ENCODE results near the gene CRYGD.
"Not testable (repeated sequence)": the region's sequence is repeated elsewhere in the genome, so short reads cannot be mapped to it uniquely, and the experiment has no call there.

CRYGD gene

DNA sequence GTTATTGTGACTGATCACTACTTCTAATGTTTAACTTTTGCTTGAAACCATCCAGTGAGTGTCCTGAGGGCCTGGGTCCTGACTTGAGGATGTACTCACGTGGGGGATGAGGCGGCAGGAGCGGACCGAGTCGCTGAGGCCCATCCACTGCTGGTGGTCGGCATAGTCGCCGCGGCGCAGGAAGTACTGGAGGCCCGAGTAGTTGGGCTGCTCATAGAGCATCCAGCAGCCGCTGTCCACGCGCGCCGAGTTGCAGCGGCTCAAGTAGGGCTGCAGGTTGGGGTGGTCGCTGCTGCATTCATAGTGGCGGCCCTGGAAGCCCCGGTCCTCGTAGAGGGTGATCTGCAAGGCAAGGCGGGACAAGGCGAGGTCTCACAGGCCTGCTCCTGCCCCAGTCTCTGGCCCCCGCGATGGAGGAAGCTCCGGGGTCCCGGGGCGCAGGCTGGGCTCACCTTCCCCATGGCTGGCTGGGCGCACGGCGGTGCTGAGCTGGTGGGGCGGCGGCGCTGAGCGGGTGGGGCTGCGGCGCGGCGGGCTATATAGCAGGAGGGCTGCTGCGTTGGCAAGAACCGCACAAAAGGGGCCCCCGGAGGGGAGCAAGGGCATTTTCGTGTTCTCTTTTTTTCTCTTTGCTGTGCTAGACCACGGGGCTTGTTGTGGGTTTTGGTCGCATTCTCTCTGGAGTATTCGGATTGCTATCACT lies at the start of gene CRYGD:
Gene CRYGD (minus strand): TSS at position 512 of the 703 bp plus-strand sequence. CDS start 51 bp downstream, at position 461.
- H3K4me1 ChIP-seq (ENCODE audit: control insufficient read depth, insufficient read depth, low read length); H3K27ac ChIP-seq (ENCODE audit: low read length); H3K36me3 ChIP-seq (ENCODE audit: control insufficient read depth, insufficient read depth, low read length); H3K9me3 ChIP-seq (ENCODE audit: control insufficient read depth, insufficient read depth, low read length); DNase-seq (ENCODE audit: low read depth, low spot score); H3K27me3 ChIP-seq (ENCODE audit: control insufficient read depth, insufficient read depth, low read length): not testable (repeated sequence)
- H3K4me3 ChIP-seq (ENCODE audit: low read length) = peak within 1 kb of the TSS; percentile 17; the same call in 1 of the 2 replicates
- WGBS (ENCODE audit: insufficient coverage, insufficient read length) = no CpG with 5 or more reads among the region's 46 CpGs

DNA sequence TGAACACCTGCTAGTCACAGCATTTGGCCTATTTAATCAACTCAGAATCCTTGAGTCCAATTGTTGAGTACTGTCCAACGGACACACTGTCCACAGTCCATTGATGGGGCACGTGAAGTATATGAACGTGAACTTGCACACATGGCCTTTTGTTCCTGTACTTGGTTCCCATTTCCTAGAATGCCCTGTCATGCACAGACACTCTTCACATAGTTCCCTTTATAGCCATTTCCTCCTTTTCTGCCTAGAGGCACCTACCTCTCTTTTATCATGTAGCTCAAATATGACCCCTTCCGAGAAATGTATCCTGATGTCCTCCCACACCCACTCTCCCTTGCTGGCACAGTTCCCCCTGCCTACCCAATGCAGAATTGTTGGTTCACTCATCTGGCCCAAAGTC lies 47.8 kb upstream of the CRYGD start:
- Histone ChIP-seq H3K27ac (ENCODE audit: low read length) (no peak overlapping the region), H3K27me3 (ENCODE audit: control insufficient read depth, insufficient read depth, low read length) (no peaks in the 10 kb centered on the region), H3K4me1 (ENCODE audit: control insufficient read depth, insufficient read depth, low read length) (peaks cover 2% of the 10 kb centered on the region; the same call in 1 of the 2 replicates), H3K9me3 (ENCODE audit: control insufficient read depth, insufficient read depth, low read length) (no peaks in the 10 kb centered on the region), H3K36me3 (ENCODE audit: control insufficient read depth, insufficient read depth, low read length) (no peaks in the 10 kb centered on the region), H3K4me3 (ENCODE audit: low read length) (no peak overlapping the region)
- DNase-seq (ENCODE audit: low read depth, low spot score) = no peak
- WGBS (ENCODE audit: insufficient coverage, insufficient read length) = no CpG with 5 or more reads among the region's 4 CpGs

DNA sequence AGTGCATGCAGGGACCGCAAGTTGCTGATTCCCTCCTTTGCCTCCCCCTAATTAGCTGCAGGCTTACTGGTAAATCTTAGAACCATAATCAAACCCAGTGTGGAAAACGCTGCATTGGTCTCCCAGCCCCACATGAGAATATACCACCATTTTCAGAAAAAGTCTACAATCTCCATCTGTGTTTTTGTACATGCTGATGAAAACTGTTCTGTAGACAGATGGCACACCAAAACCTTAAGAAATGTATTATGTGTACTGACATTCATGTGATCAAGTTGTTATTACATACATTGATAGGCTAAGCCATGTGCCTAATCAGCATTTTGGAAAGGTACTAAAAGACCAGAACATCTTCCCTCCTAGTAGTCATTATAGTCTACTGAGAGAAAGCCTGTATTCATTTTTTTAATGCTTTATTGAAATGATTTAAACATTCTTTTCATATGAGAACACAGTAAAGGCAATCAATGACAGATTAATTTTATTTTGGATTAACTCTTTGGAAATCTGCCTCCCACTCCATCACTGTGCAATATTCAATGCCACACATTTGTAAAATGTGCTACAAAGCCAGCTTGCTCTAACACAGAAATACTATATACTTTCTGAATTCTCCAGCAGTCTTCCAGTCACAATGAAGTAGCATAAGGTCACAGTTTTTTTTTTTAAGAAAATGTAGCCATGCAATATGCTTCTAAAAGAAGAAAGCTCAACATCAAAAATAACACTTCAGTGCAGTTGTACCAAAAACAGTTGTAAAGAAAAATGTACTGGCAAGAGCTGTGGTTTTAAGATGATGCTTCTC lies 40.8 kb upstream of the CRYGD start:
- Histone ChIP-seq H3K4me3 (ENCODE audit: low read length) (no peak overlapping the region), H3K4me1 (ENCODE audit: control insufficient read depth, insufficient read depth, low read length) (no peaks in the 10 kb centered on the region), H3K9me3 (ENCODE audit: control insufficient read depth, insufficient read depth, low read length) (no peaks in the 10 kb centered on the region), H3K36me3 (ENCODE audit: control insufficient read depth, insufficient read depth, low read length) (no peaks in the 10 kb centered on the region), H3K27me3 (ENCODE audit: control insufficient read depth, insufficient read depth, low read length) (no peaks in the 10 kb centered on the region), H3K27ac (ENCODE audit: low read length) (no peak overlapping the region)
- no peak for DNase-seq (ENCODE audit: low read depth, low spot score)
- no CpG with 5 or more reads among the region's 2 CpGs for WGBS (ENCODE audit: insufficient coverage, insufficient read length)

DNA sequence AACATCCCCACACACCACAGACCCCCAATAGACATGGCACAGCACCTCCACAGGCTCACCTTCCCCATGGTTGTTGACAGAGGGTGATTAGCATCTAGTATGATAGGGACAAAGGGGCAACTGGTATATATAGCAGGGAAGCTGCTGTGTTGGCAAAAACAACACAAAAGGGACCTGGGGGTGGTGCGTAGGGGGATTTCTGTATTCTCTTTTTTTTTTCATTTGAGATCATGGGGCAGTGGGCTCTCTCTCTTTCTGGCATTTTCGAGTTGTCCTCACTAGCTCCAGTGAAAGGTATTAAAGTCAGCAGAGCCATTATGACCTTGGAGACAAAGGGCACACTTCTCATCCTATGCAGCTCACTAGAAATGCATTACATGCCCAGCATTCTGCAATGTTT lies 39.2 kb upstream of the CRYGD start, which contains the start of gene CRYGA:
Gene CRYGA (minus strand): TSS at position 101 of the 400 bp plus-strand sequence. CDS start 33 bp downstream, at position 68.
- Histone ChIP-seq H3K36me3 (ENCODE audit: control insufficient read depth, insufficient read depth, low read length) (no peaks in the 10 kb centered on the region), H3K9me3 (ENCODE audit: control insufficient read depth, insufficient read depth, low read length) (no peaks in the 10 kb centered on the region), H3K4me1 (ENCODE audit: control insufficient read depth, insufficient read depth, low read length) (no peaks in the 10 kb centered on the region), H3K27me3 (ENCODE audit: control insufficient read depth, insufficient read depth, low read length) (no peaks in the 10 kb centered on the region), H3K4me3 (ENCODE audit: low read length) (no peak within 1 kb of the TSS), H3K27ac (ENCODE audit: low read length) (no peak within 1 kb of the TSS)
- WGBS (ENCODE audit: insufficient coverage, insufficient read length) = no CpG with 5 or more reads among the region's 2 CpGs
- no peak for DNase-seq (ENCODE audit: low read depth, low spot score)

DNA sequence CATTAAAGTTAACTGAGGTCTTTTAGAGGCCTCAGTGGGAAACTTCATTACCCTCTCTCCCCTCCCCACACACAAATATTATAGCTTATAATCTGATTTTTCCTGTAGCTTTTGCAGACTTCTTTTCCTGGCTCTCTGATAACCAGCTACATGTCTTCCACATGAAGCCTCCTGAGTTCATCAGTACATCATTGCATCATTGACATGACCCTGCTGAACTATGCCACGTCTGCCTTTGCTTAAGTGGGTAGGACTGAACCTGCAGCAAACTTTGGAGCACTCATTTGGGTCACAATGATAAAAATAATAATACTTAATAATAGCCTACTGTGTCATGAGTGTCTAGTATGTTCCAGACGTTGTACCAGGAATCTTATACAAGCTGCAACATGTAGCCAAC lies 32.1 kb upstream of the CRYGD start:
- no peaks in the 10 kb centered on the region for H3K27me3 ChIP-seq (ENCODE audit: control insufficient read depth, insufficient read depth, low read length)
- no peaks in the 10 kb centered on the region for H3K4me1 ChIP-seq (ENCODE audit: control insufficient read depth, insufficient read depth, low read length)
- H3K9me3 ChIP-seq (ENCODE audit: control insufficient read depth, insufficient read depth, low read length) = no peaks in the 10 kb centered on the region
- no CpG with 5 or more reads among the region's 2 CpGs for WGBS (ENCODE audit: insufficient coverage, insufficient read length)
- DNase-seq (ENCODE audit: low read depth, low spot score) = no peak
- no peak overlapping the region for H3K4me3 ChIP-seq (ENCODE audit: low read length)
- H3K36me3 ChIP-seq (ENCODE audit: control insufficient read depth, insufficient read depth, low read length) = no peaks in the 10 kb centered on the region
- H3K27ac ChIP-seq (ENCODE audit: low read length) = no peak overlapping the region

DNA sequence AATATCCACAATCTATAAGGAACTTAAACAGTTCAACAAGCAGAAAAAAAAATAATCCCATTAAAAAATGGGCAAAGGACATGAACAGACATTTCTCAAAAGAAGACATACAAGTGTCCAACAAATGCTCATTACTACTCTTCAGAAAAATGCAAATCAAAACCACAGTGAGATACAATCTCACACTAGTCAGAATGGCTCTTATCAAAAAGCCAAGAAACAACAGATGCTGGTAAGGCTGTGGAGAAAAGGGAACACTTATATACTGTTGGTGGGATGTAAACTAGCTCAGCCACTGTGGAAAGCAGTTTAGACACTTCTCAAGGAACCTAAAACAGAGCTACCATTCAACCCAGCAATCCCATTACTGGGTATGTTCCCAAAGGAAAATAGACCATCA lies 28.8 kb upstream of the CRYGD start:
- Histone ChIP-seq H3K36me3 (ENCODE audit: control insufficient read depth, insufficient read depth, low read length) (no peaks in the 10 kb centered on the region), H3K27ac (ENCODE audit: low read length) (no peak overlapping the region), H3K4me1 (ENCODE audit: control insufficient read depth, insufficient read depth, low read length) (no peaks in the 10 kb centered on the region), H3K9me3 (ENCODE audit: control insufficient read depth, insufficient read depth, low read length) (no peaks in the 10 kb centered on the region), H3K27me3 (ENCODE audit: control insufficient read depth, insufficient read depth, low read length) (no peaks in the 10 kb centered on the region), H3K4me3 (ENCODE audit: low read length) (no peak overlapping the region)
- no peak for DNase-seq (ENCODE audit: low read depth, low spot score)

DNA sequence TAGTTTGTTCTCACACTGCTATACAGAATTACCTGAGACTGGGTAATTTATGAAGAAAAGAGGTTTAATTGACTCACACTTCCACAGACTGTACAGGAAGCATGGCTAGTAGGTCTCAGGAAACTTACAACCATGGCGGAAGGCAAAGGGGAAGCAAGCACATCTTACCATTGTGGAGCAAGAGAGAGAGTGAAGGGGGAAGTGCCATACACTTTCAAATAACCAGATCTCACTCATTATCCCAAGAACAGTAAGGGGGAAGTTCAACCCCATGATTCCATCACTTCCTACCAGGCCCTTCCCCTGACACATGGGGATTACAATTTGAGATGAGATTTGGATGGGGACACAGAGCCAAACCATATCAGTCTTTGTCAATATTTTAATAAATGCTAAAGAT lies 26.6 kb upstream of the CRYGD start:
- H3K27me3 ChIP-seq (ENCODE audit: control insufficient read depth, insufficient read depth, low read length) = no peaks in the 10 kb centered on the region
- 0 out of 2 replicates have a peak, but pooled peaks cover 1% of the 10 kb centered on the region for H3K4me1 ChIP-seq (ENCODE audit: control insufficient read depth, insufficient read depth, low read length)
- H3K36me3 ChIP-seq (ENCODE audit: control insufficient read depth, insufficient read depth, low read length) = no peaks in the 10 kb centered on the region
- H3K27ac ChIP-seq (ENCODE audit: low read length) = no peak overlapping the region
- no peak for DNase-seq (ENCODE audit: low read depth, low spot score)
- H3K4me3 ChIP-seq (ENCODE audit: low read length) = no peak overlapping the region
- no peaks in the 10 kb centered on the region for H3K9me3 ChIP-seq (ENCODE audit: control insufficient read depth, insufficient read depth, low read length)
- no CpG with 5 or more reads among the region's 1 CpG for WGBS (ENCODE audit: insufficient coverage, insufficient read length)

DNA sequence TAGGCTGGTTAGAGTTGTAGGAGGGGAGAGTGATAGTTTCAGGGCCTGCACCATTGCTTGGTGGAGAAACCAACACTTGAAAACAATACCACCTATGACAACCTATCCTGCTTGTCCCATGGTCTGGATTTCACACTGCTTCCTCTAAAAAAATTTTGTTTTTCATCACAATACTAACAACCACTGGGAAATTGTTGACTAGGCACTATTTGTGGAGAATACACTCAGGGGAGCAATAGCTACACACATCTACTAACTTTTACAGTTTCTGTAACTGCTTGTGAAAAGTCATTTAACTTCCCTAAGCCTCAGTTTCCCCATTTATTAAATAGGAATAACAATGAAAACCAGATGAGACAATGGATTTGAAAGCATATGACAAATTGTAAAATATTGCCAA lies 25.8 kb upstream of the CRYGD start:
- Histone ChIP-seq H3K27me3 (ENCODE audit: control insufficient read depth, insufficient read depth, low read length) (no peaks in the 10 kb centered on the region), H3K27ac (ENCODE audit: low read length) (no peak overlapping the region), H3K36me3 (ENCODE audit: control insufficient read depth, insufficient read depth, low read length) (no peaks in the 10 kb centered on the region), H3K9me3 (ENCODE audit: control insufficient read depth, insufficient read depth, low read length) (no peaks in the 10 kb centered on the region), H3K4me3 (ENCODE audit: low read length) (no peak overlapping the region), H3K4me1 (ENCODE audit: control insufficient read depth, insufficient read depth, low read length) (0 out of 2 replicates have a peak, but pooled peaks cover 1% of the 10 kb centered on the region)
- no peak for DNase-seq (ENCODE audit: low read depth, low spot score)

DNA sequence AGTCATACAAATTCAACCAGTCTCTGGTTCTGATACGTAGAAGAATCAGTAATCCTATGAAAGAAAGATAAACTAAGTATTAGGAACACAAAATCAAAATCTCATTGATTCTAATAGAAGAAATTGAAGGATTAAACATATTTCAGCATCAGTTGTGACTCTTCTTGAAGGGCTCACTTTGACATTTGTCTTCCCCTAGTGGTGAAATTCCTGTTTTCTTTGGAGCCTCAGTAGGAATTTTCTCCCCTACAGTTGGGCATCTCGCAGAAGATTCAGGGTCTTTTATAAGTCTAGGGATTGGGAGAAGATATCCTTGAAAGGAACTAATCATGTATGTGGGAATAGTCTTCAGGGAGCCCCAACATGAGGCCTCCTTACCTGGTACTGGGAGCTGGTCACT lies 24.5 kb upstream of the CRYGD start:
- no CpG with 5 or more reads among the region's 2 CpGs for WGBS (ENCODE audit: insufficient coverage, insufficient read length)
- no peak overlapping the region for H3K4me3 ChIP-seq (ENCODE audit: low read length)
- no peaks in the 10 kb centered on the region for H3K27me3 ChIP-seq (ENCODE audit: control insufficient read depth, insufficient read depth, low read length)
- H3K4me1 ChIP-seq (ENCODE audit: control insufficient read depth, insufficient read depth, low read length) = 0 out of 2 replicates have a peak, but pooled peaks cover 1% of the 10 kb centered on the region
- no peak for DNase-seq (ENCODE audit: low read depth, low spot score)
- no peaks in the 10 kb centered on the region for H3K36me3 ChIP-seq (ENCODE audit: control insufficient read depth, insufficient read depth, low read length)
- H3K27ac ChIP-seq (ENCODE audit: low read length) = no peak overlapping the region
- H3K9me3 ChIP-seq (ENCODE audit: control insufficient read depth, insufficient read depth, low read length) = no peaks in the 10 kb centered on the region

DNA sequence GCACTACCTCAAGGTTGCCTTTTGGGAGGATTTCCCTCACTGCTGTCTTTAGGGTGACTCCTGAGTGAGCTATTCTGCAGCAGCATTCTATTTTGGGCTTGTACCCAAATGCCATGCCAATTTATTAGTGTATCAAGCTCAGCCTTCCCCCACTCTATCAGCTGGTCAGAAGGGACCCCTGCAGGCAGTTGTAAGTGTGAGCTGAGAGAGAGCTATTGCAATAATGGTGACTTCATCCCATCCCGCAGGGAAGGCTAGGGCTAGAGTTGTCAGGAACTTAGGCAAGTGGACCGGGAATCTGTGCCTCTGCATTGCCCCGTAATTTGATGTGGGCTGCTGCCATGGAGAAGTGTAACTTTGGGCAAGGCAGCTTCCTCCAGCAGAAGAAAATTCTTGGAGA lies 23.4 kb upstream of the CRYGD start:
- H3K4me3 ChIP-seq (ENCODE audit: low read length) = no peak overlapping the region
- 0 out of 2 replicates have a peak, but pooled peaks cover 1% of the 10 kb centered on the region for H3K4me1 ChIP-seq (ENCODE audit: control insufficient read depth, insufficient read depth, low read length)
- no peaks in the 10 kb centered on the region for H3K9me3 ChIP-seq (ENCODE audit: control insufficient read depth, insufficient read depth, low read length)
- no peak overlapping the region for H3K27ac ChIP-seq (ENCODE audit: low read length)
- no CpG with 5 or more reads among the region's 3 CpGs for WGBS (ENCODE audit: insufficient coverage, insufficient read length)
- no peak for DNase-seq (ENCODE audit: low read depth, low spot score)
- no peaks in the 10 kb centered on the region for H3K27me3 ChIP-seq (ENCODE audit: control insufficient read depth, insufficient read depth, low read length)
- H3K36me3 ChIP-seq (ENCODE audit: control insufficient read depth, insufficient read depth, low read length) = no peaks in the 10 kb centered on the region

Measured in iPS DF 6.9 (cell line).